Esophagus squamous epithelium (tissue), 4 donors: ENCODE results near the gene CCDC81.

ENCODE experiments used
- CTCF ChIP-seq, 6 experiments: fragments of 450-650 bp in 4 of 6; fragments of 200-600 bp in 2 of 6; sonication (generic) in 2 of 6; IDR thresholded peaks; one replicate each; pipeline ENCODE4 v1.5.1; 2016 to 2019; ENCODE audit warnings: antibody characterized with exemption in 6 of 6, mild to moderate bottlenecking in 4 of 6, moderate library complexity in 4 of 6
- POLR2A ChIP-seq, 4 donors: fragments of 450-650 bp; IDR thresholded peaks; one replicate each; pipeline ENCODE4 v1.6.1; 2017; ENCODE audit warnings: antibody characterized with exemption in 4 of 4, mild to moderate bottlenecking in 4 of 4, moderate library complexity in 3 of 4

DNA sequence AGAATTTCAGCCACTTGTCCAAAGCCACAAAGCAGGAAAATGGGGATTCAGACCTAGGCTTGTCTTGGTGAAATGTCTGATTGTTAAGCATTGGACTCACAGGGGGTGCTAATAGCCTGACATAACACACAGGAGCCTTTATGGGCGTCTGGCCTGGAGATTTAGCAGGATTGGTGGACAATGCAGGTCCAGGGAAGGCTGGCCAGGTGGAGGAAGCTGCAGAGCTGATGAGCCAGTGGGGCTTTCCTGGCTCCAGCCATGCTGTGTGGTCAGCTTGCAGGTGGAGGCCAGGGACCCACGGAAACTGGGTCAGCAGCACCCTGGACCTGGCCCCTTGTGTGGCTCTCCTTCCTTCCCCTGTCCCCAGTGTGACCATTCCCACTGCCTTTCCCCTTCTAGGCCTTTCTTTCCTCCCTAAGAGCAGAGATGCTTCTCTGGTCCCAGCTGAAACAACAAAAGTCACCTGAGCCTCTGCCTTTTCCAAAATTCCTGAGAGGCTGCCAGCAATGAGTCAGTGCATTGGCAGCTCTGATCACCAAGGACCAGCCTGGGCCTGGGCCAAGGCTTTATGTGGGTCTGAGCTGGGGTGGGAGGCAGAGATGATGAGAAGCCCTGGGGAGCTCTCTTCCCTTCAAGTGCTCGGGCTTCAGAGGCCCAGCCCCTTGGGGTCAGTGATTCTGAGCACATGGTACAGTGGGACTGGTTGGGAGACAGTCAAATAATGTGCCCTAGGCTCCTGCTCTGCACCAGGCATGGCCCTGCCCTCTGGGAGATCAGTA lies 85.2 kb downstream of the CCDC81 start:
- TF ChIP-seq CTCF (IDR thresholded peaks at IDR 0.05) = no peak
- no peak for TF ChIP-seq POLR2A (IDR thresholded peaks at IDR 0.05)
